Measurements from ENCODE around the gene TMIE. TPM values are rescaled to one million over a fixed set of nuclear protein-coding genes. Genes with fewer than 3 reads are reported as not detected.

TMIE gene
- total RNA-seq, 1 experiment from 2014 or later, result 6.5 TPM

DNA sequence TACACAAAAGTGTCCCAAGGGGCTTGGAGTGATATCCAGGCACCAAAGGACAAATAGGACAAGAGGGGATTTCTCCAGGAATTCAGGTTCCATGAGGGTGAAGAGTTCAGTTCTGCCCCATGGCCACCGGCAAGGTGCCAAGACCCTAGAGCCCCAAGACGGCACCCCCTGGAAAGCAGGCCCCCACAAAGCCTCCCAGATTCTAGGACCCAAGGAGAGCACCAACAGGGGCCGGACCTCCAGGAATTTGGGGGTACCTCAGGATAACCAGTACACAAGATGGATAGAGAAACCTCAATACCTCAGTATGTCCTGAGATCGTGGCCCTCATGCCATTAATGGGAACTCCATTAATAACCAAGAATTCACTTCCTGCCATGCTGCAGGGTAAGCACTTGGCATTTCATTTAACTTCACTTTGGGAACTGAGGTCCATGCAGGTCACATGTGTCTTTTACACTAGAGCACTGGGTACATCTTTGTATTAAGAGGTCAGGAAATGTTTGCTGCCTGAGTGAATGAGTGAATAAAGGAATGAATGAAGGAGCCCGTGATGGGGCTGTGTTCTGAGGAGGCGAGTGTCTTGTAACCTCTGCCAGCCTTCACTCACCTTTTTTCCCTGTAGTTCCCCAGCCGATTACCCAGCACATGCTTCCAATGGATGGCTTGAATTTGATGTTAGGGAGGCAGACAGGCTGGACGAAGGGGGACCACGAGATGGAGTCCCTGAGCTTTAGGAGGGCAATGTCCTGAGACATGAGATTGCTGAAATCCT, 32.0 kb downstream of the TMIE start:
- Histone ChIP-seq H3K36me3 (ENCODE audit: low read depth) (no peaks in the 10 kb centered on the region), H3K9me3 (ENCODE audit: insufficient read depth, low read depth) (no peaks in the 10 kb centered on the region), H3K27me3 (ENCODE audit: insufficient read depth, low read depth) (no peaks in the 10 kb centered on the region), H3K4me1 (replicated peaks; ENCODE audit: insufficient read depth) (no peaks in the 10 kb centered on the region), H3F3A (ENCODE audit: insufficient read depth, low read depth) (no peaks in the 10 kb centered on the region), H3K4me2 (no peak overlapping the region), H4K20me1 (ENCODE audit: insufficient read depth) (no peaks in the 10 kb centered on the region), H3K79me2 (ENCODE audit: low read depth) (no peaks in the 10 kb centered on the region), H3K27ac (no peak overlapping the region), H2AFZ (no peak overlapping the region), H3K4me3 (no peak overlapping the region), H3K9me2 (ENCODE audit: insufficient read depth) (no peaks in the 10 kb centered on the region)
- ChIA-PET POLR2A (ENCODE audit: unreplicated experiment) (no interaction called here), CTCF (no interaction called here)
- intact Hi-C loops (cut with micrococcal nuclease; ENCODE audit: unreplicated experiment), result no loop called here
- no peak for TF ChIP-seq EZH2 (IDR thresholded peaks at IDR 0.05; ENCODE audit: low read depth)
- TF ChIP-seq, protein P1, sequence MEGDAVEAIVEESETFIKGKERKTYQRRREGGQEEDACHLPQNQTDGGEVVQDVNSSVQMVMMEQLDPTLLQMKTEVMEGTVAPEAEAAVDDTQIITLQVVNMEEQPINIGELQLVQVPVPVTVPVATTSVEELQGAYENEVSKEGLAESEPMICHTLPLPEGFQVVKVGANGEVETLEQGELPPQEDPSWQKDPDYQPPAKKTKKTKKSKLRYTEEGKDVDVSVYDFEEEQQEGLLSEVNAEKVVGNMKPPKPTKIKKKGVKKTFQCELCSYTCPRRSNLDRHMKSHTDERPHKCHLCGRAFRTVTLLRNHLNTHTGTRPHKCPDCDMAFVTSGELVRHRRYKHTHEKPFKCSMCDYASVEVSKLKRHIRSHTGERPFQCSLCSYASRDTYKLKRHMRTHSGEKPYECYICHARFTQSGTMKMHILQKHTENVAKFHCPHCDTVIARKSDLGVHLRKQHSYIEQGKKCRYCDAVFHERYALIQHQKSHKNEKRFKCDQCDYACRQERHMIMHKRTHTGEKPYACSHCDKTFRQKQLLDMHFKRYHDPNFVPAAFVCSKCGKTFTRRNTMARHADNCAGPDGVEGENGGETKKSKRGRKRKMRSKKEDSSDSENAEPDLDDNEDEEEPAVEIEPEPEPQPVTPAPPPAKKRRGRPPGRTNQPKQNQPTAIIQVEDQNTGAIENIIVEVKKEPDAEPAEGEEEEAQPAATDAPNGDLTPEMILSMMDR (conservative IDR thresholded peaks at IDR 0.05), result no peak
- no peak for DNase-seq
- BruUV-seq (replicated peaks), result no TSS peak

DNA sequence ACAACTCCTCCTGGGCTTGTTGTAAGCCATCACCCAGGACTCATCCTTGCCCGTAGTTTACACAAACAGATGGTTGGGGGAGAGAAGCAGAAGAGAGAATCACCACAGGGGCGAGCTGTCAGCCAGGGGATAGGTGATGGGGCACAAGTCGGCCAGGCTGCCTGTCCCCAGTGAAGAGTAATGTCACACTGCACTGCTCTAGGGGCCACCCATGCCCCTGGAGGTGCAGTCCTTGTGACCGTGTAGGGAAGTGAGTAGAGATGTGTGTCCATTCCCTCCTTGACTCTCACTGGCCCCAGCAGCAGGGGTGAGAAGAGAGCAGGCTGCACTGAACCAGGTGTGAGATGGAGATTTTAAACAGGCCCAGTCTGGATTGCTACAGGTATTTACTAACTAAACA, 33.6 kb downstream of the TMIE start:
- Histone ChIP-seq H3K4me1 (replicated peaks; ENCODE audit: insufficient read depth) (no peaks in the 10 kb centered on the region), H2AFZ (no peak overlapping the region), H3K36me3 (ENCODE audit: low read depth) (no peaks in the 10 kb centered on the region), H3K9me2 (ENCODE audit: insufficient read depth) (no peaks in the 10 kb centered on the region), H3K9me3 (ENCODE audit: insufficient read depth, low read depth) (no peaks in the 10 kb centered on the region), H3K79me2 (ENCODE audit: low read depth) (no peaks in the 10 kb centered on the region), H3K4me2 (no peak overlapping the region), H3K27ac (no peak overlapping the region), H3F3A (ENCODE audit: insufficient read depth, low read depth) (no peaks in the 10 kb centered on the region), H3K4me3 (no peak overlapping the region), H4K20me1 (ENCODE audit: insufficient read depth) (no peaks in the 10 kb centered on the region), H3K27me3 (ENCODE audit: insufficient read depth, low read depth) (no peaks in the 10 kb centered on the region)
- CTCF ChIA-PET, result no interaction called here
- POLR2A ChIA-PET (ENCODE audit: unreplicated experiment), result no interaction called here
- BruUV-seq (replicated peaks), result no TSS peak
- no peak for DNase-seq
- TF ChIP-seq, protein P1 (conservative IDR thresholded peaks at IDR 0.05), result no peak
- no peak for TF ChIP-seq EZH2 (IDR thresholded peaks at IDR 0.05; ENCODE audit: low read depth)
- intact Hi-C loops (cut with micrococcal nuclease; ENCODE audit: unreplicated experiment), result no loop called here

DNA sequence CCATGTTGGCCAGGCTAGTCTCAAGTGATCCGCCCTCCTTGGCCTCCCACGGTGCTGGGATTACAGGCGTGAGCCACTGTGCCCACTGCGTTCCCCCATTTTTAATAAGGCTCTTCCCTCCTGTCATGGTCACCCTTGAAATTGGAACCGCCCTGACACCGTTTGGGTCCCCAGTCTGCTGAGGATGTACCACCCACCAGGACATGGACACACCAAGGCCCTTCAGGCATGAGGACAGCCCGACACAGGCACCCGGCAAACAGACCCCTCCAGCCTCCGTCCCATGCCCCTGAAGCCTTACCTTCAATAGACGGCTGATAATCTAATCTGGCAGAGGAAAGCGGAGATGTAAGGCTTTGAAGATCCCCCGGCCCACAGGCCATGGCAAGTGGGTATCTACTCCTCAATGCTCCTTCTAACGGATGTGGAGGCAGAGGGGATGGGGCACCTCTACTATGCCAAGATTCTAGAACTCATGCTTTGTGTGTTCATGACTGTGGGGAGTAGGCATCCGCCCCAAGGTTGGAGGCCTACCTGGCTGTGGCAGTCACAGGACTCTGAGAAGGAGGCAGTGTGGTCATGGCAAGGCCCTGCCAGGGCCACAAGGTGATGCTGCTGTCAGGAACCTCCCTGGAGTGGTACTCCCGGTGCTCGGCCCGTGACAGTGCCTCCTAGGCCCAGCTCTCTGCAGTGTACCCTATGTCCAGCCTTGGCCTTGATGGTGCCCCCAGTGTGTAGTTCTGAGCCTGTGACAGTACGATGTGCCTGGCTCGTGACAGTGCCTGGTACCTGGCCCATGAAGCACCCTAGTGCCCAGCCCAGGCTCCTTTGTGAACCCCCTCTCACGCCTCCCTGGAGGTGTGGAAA, 35.0 kb downstream of the TMIE start:
- Histone ChIP-seq H3K36me3 (ENCODE audit: low read depth) (no peaks in the 10 kb centered on the region), H2AFZ (no peak overlapping the region), H3K9me2 (ENCODE audit: insufficient read depth) (no peaks in the 10 kb centered on the region), H3K4me3 (no peak overlapping the region), H3K4me1 (replicated peaks; ENCODE audit: insufficient read depth) (no peaks in the 10 kb centered on the region), H3K79me2 (ENCODE audit: low read depth) (no peaks in the 10 kb centered on the region), H3K27me3 (ENCODE audit: insufficient read depth, low read depth) (no peaks in the 10 kb centered on the region), H4K20me1 (ENCODE audit: insufficient read depth) (no peaks in the 10 kb centered on the region), H3K4me2 (no peak overlapping the region), H3F3A (ENCODE audit: insufficient read depth, low read depth) (no peaks in the 10 kb centered on the region), H3K9me3 (ENCODE audit: insufficient read depth, low read depth) (no peaks in the 10 kb centered on the region), H3K27ac (no peak overlapping the region)
- intact Hi-C loops (cut with micrococcal nuclease; ENCODE audit: unreplicated experiment), result no loop called here
- BruUV-seq (replicated peaks), result no TSS peak
- ChIA-PET POLR2A (ENCODE audit: unreplicated experiment) (no interaction called here), CTCF (interaction anchor here (0.7 kb wide), 1 partner anchor 30 kb away, joined by 9 read pairs; no protein-coding TSS in a partner anchor)
- TF ChIP-seq, protein P1 (conservative IDR thresholded peaks at IDR 0.05), result no peak
- TF ChIP-seq EZH2 (IDR thresholded peaks at IDR 0.05; ENCODE audit: low read depth), result no peak
- DNase-seq, result no peak

All from PC-9 (cell line).